Activated CD4-positive, alpha-beta memory T cell treated with anti-CD3 and anti-CD28 coated beads for 36 hours (primary cell): ENCODE measurements around the gene KCNIP1. TPM values are rescaled to one million over a fixed set of nuclear protein-coding genes. Genes with fewer than 3 reads are reported as not detected.

Experiments
- CTCF ChIA-PET: fragments of 350-600 bp; sonication (Branson Sonifier 250); formaldehyde crosslinking; loops from one replicate; lab custom pipeline; 2021; ENCODE audit warnings: antibody characterized with exemption, inconsistent platforms; lab: Charles Lee
- POLR2A ChIA-PET: fragments of 350-600 bp; sonication (Branson Sonifier 250); formaldehyde crosslinking; loops from one replicate; lab custom pipeline; 2021; ENCODE audit warnings: antibody characterized with exemption; lab: Charles Lee
- DNase-seq: peaks from one replicate; pipeline ENCODE4 v3.0.0-alpha.2; 2020
- H3K27ac Mint-ChIP-seq: one replicate; pipeline ENCODE4 v1.8.0; 2021; ENCODE audit warnings: mixed read lengths
- H3K27me3 Mint-ChIP-seq: one replicate; pipeline ENCODE4 v1.8.0; 2021; ENCODE audit warnings: mixed read lengths
- H3K36me3 Mint-ChIP-seq: one replicate; pipeline ENCODE4 v1.8.0; 2021; ENCODE audit warnings: mixed read lengths
- H3K4me1 Mint-ChIP-seq: one replicate; pipeline ENCODE4 v1.8.0; 2021; ENCODE audit warnings: low read depth, mixed read lengths
- H3K4me3 Mint-ChIP-seq: one replicate; pipeline ENCODE4 v1.8.0; 2021; ENCODE audit warnings: mild to moderate bottlenecking, mixed read lengths
- H3K9me3 Mint-ChIP-seq: one replicate; pipeline ENCODE4 v1.8.0; 2021; ENCODE audit warnings: mixed read lengths
- intact Hi-C: fragments of 100-400 bp; cut with micrococcal nuclease; formaldehyde crosslinking; loops from one replicate; pipeline ENCODE4 v1.15.1; 2023
- total RNA-seq, 2 experiments: library from RNA; stranded (reverse); gene quantifications; one replicate each; pipeline ENCODE4 v1.2.3, GENCODE V29; 2021

Gene KCNIP1
- total RNA-seq, 2 experiments from 2014 or later: not detected

GRCh38 chr5:170599756-170600155 is 95.9 kb downstream of the KCNIP1 start:
- POLR2A ChIA-PET: no interaction called here
- DNase-seq: no peak
- Mint-ChIP-seq H3K9me3 (no peaks in the 10 kb centered on the region), H3K27me3 (peaks cover 45% of the 10 kb centered on the region), H3K4me3 (no peak overlapping the region), H3K27ac (no peak overlapping the region), H3K4me1 (peaks cover 19% of the 10 kb centered on the region), H3K36me3 (no peaks in the 10 kb centered on the region)
- CTCF ChIA-PET: interaction anchor here (0.7 to 2.4 kb wide), 4 partner anchors 25 to 165 kb away, joined by 3 to 6 read pairs (median 4); no protein-coding TSS in a partner anchor
- intact Hi-C loops: loop anchor here (5.0 kb wide), 1 partner anchor 302 kb away; the partner anchor contains the start of gene LCP2

- no peak for DNase-seq
- peaks cover 17% of the 10 kb centered on the region for H3K4me1 Mint-ChIP-seq
- H3K27ac Mint-ChIP-seq: no peak overlapping the region
- no peaks in the 10 kb centered on the region for H3K9me3 Mint-ChIP-seq
- H3K4me3 Mint-ChIP-seq: no peak overlapping the region
- H3K27me3 Mint-ChIP-seq: peaks cover 38% of the 10 kb centered on the region
- ChIA-PET CTCF (interaction anchor here (0.7 to 3.9 kb wide), 4 partner anchors 14 to 303 kb away, joined by 3 to 30 read pairs (median 7); no protein-coding TSS in a partner anchor), POLR2A (no interaction called here)
- intact Hi-C loops: no loop called here
- no peaks in the 10 kb centered on the region for H3K36me3 Mint-ChIP-seq
Observed at GRCh38 chr5:170601619-170602018, 97.8 kb downstream of the KCNIP1 start.

- intact Hi-C loops: no loop called here
Observed at GRCh38 chr5:170603109-170603508, 99.3 kb downstream of the KCNIP1 start.

GRCh38 chr5:170603578-170604565 is 100.1 kb downstream of the KCNIP1 start:
- POLR2A ChIA-PET: no interaction called here
- Mint-ChIP-seq H3K9me3 (no peaks in the 10 kb centered on the region), H3K27ac (no peak overlapping the region), H3K27me3 (peaks cover 33% of the 10 kb centered on the region), H3K4me3 (no peak overlapping the region), H3K4me1 (peaks cover under 1% of the 10 kb centered on the region), H3K36me3 (no peaks in the 10 kb centered on the region)
- peak; percentile 71 for DNase-seq
- intact Hi-C loops: loop anchor here (1.0 kb wide), 1 partner anchor 28 kb away; no protein-coding TSS in a partner anchor
- CTCF ChIA-PET: interaction anchor here (0.8 to 3.9 kb wide), 10 partner anchors 9 to 169 kb away, joined by 3 to 30 read pairs (median 3); no protein-coding TSS in a partner anchor

More at GRCh38 chr5:170603109-170603508, 99.3 kb downstream of the KCNIP1 start:
- ChIA-PET POLR2A (no interaction called here), CTCF (interaction anchor here (0.8 to 3.9 kb wide), 8 partner anchors 10 to 168 kb away, joined by 3 to 30 read pairs (median 3); no protein-coding TSS in a partner anchor)
- H3K27ac Mint-ChIP-seq: no peak overlapping the region
- peaks cover 8% of the 10 kb centered on the region for H3K4me1 Mint-ChIP-seq
- no peaks in the 10 kb centered on the region for H3K9me3 Mint-ChIP-seq
- DNase-seq: no peak
- H3K4me3 Mint-ChIP-seq: no peak overlapping the region
- no peaks in the 10 kb centered on the region for H3K36me3 Mint-ChIP-seq
- H3K27me3 Mint-ChIP-seq: peaks cover 36% of the 10 kb centered on the region

- Mint-ChIP-seq H3K9me3 (no peaks in the 10 kb centered on the region), H3K27ac (no peak overlapping the region), H3K4me1 (no peaks in the 10 kb centered on the region), H3K4me3 (no peak overlapping the region), H3K27me3 (peaks cover 15% of the 10 kb centered on the region), H3K36me3 (no peaks in the 10 kb centered on the region)
- intact Hi-C loops: no loop called here
- ChIA-PET POLR2A (no interaction called here), CTCF (no interaction called here)
- DNase-seq: no peak
Observed at GRCh38 chr5:170606941-170607340, 103.1 kb downstream of the KCNIP1 start.

- Mint-ChIP-seq H3K36me3 (no peaks in the 10 kb centered on the region), H3K4me3 (no peak overlapping the region), H3K27ac (no peak overlapping the region), H3K27me3 (peaks cover 6% of the 10 kb centered on the region), H3K4me1 (no peaks in the 10 kb centered on the region), H3K9me3 (no peaks in the 10 kb centered on the region)
- CTCF ChIA-PET: interaction anchor here (5.3 kb wide), 1 partner anchor 21 kb away, joined by 19 read pairs; no protein-coding TSS in a partner anchor
- DNase-seq: no peak
- intact Hi-C loops: no loop called here
- POLR2A ChIA-PET: no interaction called here
Observed at GRCh38 chr5:170611449-170612090, 107.8 kb downstream of the KCNIP1 start.

GRCh38 chr5:170612256-170612678 is 108.4 kb downstream of the KCNIP1 start:
- intact Hi-C loops: no loop called here
- H3K4me1 Mint-ChIP-seq: no peaks in the 10 kb centered on the region
- ChIA-PET POLR2A (no interaction called here), CTCF (interaction anchor here (3.3 to 5.3 kb wide), 2 partner anchors 20 to 178 kb away, joined by 16 to 19 read pairs; no protein-coding TSS in a partner anchor)
- no peak overlapping the region for H3K4me3 Mint-ChIP-seq
- no peaks in the 10 kb centered on the region for H3K36me3 Mint-ChIP-seq
- no peak for DNase-seq
- H3K27ac Mint-ChIP-seq: no peak overlapping the region
- peaks cover 7% of the 10 kb centered on the region for H3K27me3 Mint-ChIP-seq
- no peaks in the 10 kb centered on the region for H3K9me3 Mint-ChIP-seq

GRCh38 chr5:170614065-170614490 is 110.3 kb downstream of the KCNIP1 start:
- no peaks in the 10 kb centered on the region for H3K36me3 Mint-ChIP-seq
- H3K4me3 Mint-ChIP-seq: no peak overlapping the region
- no peak overlapping the region for H3K27ac Mint-ChIP-seq
- no peaks in the 10 kb centered on the region for H3K4me1 Mint-ChIP-seq
- no peak for DNase-seq
- ChIA-PET POLR2A (no interaction called here), CTCF (interaction anchor here (1.0 to 5.3 kb wide), 5 partner anchors 11 to 201 kb away, joined by 3 to 19 read pairs (median 4); no protein-coding TSS in a partner anchor)
- H3K27me3 Mint-ChIP-seq: peaks cover 11% of the 10 kb centered on the region
- H3K9me3 Mint-ChIP-seq: no peaks in the 10 kb centered on the region
- intact Hi-C loops: no loop called here

- peak; percentile 48 for DNase-seq
- intact Hi-C loops: no loop called here
- no peaks in the 10 kb centered on the region for H3K36me3 Mint-ChIP-seq
- CTCF ChIA-PET: interaction anchor here (1.1 to 5.3 kb wide), 3 partner anchors 18 to 180 kb away, joined by 3 to 19 read pairs (median 16); no protein-coding TSS in a partner anchor
- POLR2A ChIA-PET: no interaction called here
- H3K4me1 Mint-ChIP-seq: no peaks in the 10 kb centered on the region
- peaks cover 11% of the 10 kb centered on the region for H3K27me3 Mint-ChIP-seq
- no peak overlapping the region for H3K27ac Mint-ChIP-seq
- H3K9me3 Mint-ChIP-seq: no peaks in the 10 kb centered on the region
- no peak overlapping the region for H3K4me3 Mint-ChIP-seq
Observed at GRCh38 chr5:170614720-170615119, 110.9 kb downstream of the KCNIP1 start.

GRCh38 chr5:170617533-170618490 is 114.0 kb downstream of the KCNIP1 start:
- no peak overlapping the region for H3K4me3 Mint-ChIP-seq
- H3K9me3 Mint-ChIP-seq: no peaks in the 10 kb centered on the region
- CTCF ChIA-PET: interaction anchor here (1.4 to 13.8 kb wide), 2 partner anchors 21 to 184 kb away, joined by 3 to 145 read pairs; no protein-coding TSS in a partner anchor
- no peaks in the 10 kb centered on the region for H3K36me3 Mint-ChIP-seq
- intact Hi-C loops: no loop called here
- no peak for DNase-seq
- H3K4me1 Mint-ChIP-seq: no peaks in the 10 kb centered on the region
- POLR2A ChIA-PET: no interaction called here
- peaks cover 9% of the 10 kb centered on the region for H3K27me3 Mint-ChIP-seq
- no peak overlapping the region for H3K27ac Mint-ChIP-seq

- no peaks in the 10 kb centered on the region for H3K4me1 Mint-ChIP-seq
Observed at GRCh38 chr5:170619869-170620268, 116.0 kb downstream of the KCNIP1 start.

More at GRCh38 chr5:170619869-170620268, 116.0 kb downstream of the KCNIP1 start:
- H3K4me3 Mint-ChIP-seq: no peak overlapping the region
- CTCF ChIA-PET: interaction anchor here (0.6 to 13.8 kb wide), 4 partner anchors 12 to 186 kb away, joined by 3 to 145 read pairs (median 12); no protein-coding TSS in a partner anchor
- no peak overlapping the region for H3K27ac Mint-ChIP-seq
- peaks cover 12% of the 10 kb centered on the region for H3K27me3 Mint-ChIP-seq
- POLR2A ChIA-PET: no interaction called here
- no peaks in the 10 kb centered on the region for H3K9me3 Mint-ChIP-seq
- H3K36me3 Mint-ChIP-seq: no peaks in the 10 kb centered on the region
- DNase-seq: no peak
- intact Hi-C loops: loop anchor here (10.0 kb wide), 1 partner anchor 395 kb away; no protein-coding TSS in a partner anchor
